Thyroid gland (tissue), 4 donors: Measurements from ENCODE around the gene PRPF40A. TPM values are rescaled to one million over a fixed set of nuclear protein-coding genes. Genes with fewer than 3 reads are reported as not detected.
"Not testable (repeated sequence)": the region's sequence is repeated elsewhere in the genome, so short reads cannot be mapped to it uniquely, and the experiment has no call there.

Experiments
- DNase-seq, 2 donors: peaks; one replicate each; pipeline ENCODE4 v3.0.0-alpha.2; 2019
- H3K27ac ChIP-seq, 3 donors: fragments of 200-600 bp; sonication (generic); 1 replicate in 2 of 3; 2 replicates in 1 of 3; pipeline ENCODE4 v1.5.1; 2016 to 2019; ENCODE audit warnings: mild to moderate bottlenecking in 1 of 3, moderate library complexity in 1 of 3
- H3K27me3 ChIP-seq: fragments of 200-600 bp; sonication (generic); one replicate; pipeline ENCODE4 v1.5.1; 2019
- H3K36me3 ChIP-seq, 2 donors: fragments of 200-600 bp; sonication (generic); one replicate each; pipeline ENCODE4 v1.5.1; 2016 to 2019
- H3K4me1 ChIP-seq, 2 donors: fragments of 200-600 bp; sonication (generic); one replicate each; pipeline ENCODE4 v1.5.1; 2017 to 2019
- H3K4me3 ChIP-seq, 3 donors: fragments of 200-600 bp; sonication (generic); replicated peaks in 1 of 3; 1 replicate in 2 of 3; 2 replicates in 1 of 3; pipeline ENCODE4 v1.5.1; 2016; ENCODE audit warnings: mild to moderate bottlenecking in 1 of 3
- H3K9me3 ChIP-seq: fragments of 200-600 bp; sonication (generic); one replicate; pipeline ENCODE4 v1.5.1; 2017
- CTCF ChIP-seq, 6 experiments: fragments of 200-600 bp in 3 of 6; fragments of 450-650 bp in 3 of 6; sonication (generic) in 3 of 6; IDR thresholded peaks; one replicate each; pipeline ENCODE4 v1.5.1; 2016 to 2019; ENCODE audit warnings: antibody characterized with exemption in 6 of 6, mild to moderate bottlenecking in 2 of 6, inconsistent platforms in 1 of 6, moderate library complexity in 1 of 6
- POLR2A ChIP-seq, 2 donors: fragments of 450-650 bp; IDR thresholded peaks; one replicate each; pipeline ENCODE4 v1.6.1; 2017; ENCODE audit warnings: antibody characterized with exemption in 2 of 2, mild to moderate bottlenecking in 2 of 2, moderate library complexity in 1 of 2
- WGBS, 2 donors: methylation state at CpG; one replicate each; pipeline ENCODE4 v1.1.5; 2017; 5-methylcytosine and 5-hydroxymethylcytosine counted together
- intact Hi-C: fragments of 100-400 bp; cut with DNase I; formaldehyde crosslinking; loops from one replicate; pipeline ENCODE4 v1.15.1; 2023
- total RNA-seq, 4 donors: library from RNA; depleted of rRNA; stranded (reverse); fragments of >200 nt; gene quantifications; one replicate each; pipeline ENCODE4 v1.2.3, GENCODE V29; 2016

The PRPF40A gene
- total RNA-seq, 4 donors from 2014 or later, result 86.8 to 147 (median 102) TPM

GRCh38 chr2:152761214-152761613, 44.0 kb upstream of the PRPF40A start:
- peaks cover 0 to 5% of the 10 kb centered on the region in 2 donors for H3K36me3 ChIP-seq
- no peaks in the 10 kb centered on the region for H3K4me1 ChIP-seq
- H3K27ac ChIP-seq, result no peak overlapping the region
- H3K27me3 ChIP-seq, result no peaks in the 10 kb centered on the region
- WGBS, 2 donors, result 90 to 91% methylated on average over 4 of the region's 4 CpGs
- no peaks in the 10 kb centered on the region for H3K9me3 ChIP-seq
- intact Hi-C loops, result no loop called here
- TF ChIP-seq POLR2A (IDR thresholded peaks at IDR 0.05) (no peak), CTCF (IDR thresholded peaks at IDR 0.05) (no peak)
- H3K4me3 ChIP-seq, result no peak overlapping the region
- no peak for DNase-seq

GRCh38 chr2:152759290-152760072, 42.2 kb upstream of the PRPF40A start:
- DNase-seq, result no peak
- WGBS, 2 donors, result 94 to 95% methylated on average over 6 of the region's 6 CpGs
- Histone ChIP-seq H3K4me3 (no peak overlapping the region), H3K27ac (no peak overlapping the region), H3K9me3 (no peaks in the 10 kb centered on the region), H3K27me3 (no peaks in the 10 kb centered on the region), H3K36me3 (peaks cover 0 to 5% of the 10 kb centered on the region in 2 donors), H3K4me1 (no peaks in the 10 kb centered on the region)
- TF ChIP-seq POLR2A (IDR thresholded peaks at IDR 0.05) (no peak), CTCF (IDR thresholded peaks at IDR 0.05) (no peak)
- intact Hi-C loops, result no loop called here

DNA sequence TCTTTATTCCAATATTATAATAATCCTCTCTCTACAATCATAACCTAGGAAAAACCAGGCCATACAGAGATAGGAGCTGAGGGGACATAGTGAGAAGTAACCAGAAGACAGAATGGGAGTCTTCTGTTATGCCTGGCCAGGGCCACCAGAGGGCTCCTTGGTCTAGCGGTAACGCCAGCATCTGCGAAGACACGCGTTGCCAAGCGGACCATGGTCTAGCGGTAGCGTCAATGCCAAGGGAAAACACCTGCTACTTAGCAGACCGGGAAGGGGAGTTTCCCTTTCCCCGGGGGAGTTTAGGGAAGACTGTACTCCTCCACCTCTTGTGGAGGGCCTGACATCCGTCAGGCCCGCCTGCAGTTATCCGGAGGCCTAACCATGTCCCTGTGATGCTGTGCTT, 37.8 kb upstream of the PRPF40A start:
- 88 to 91% methylated on average over 13 of the region's 13 CpGs for WGBS, 2 donors
- intact Hi-C loops, result no loop called here
- no peak for TF ChIP-seq POLR2A (IDR thresholded peaks at IDR 0.05)
- TF ChIP-seq CTCF (IDR thresholded peaks at IDR 0.05), result peak in 2 of 6 experiments; percentile 16 to 22
- DNase-seq, result peak; percentile 11 to 21
- H3K36me3 ChIP-seq, result peaks cover 0 to 3% of the 10 kb centered on the region in 2 donors
- H3K4me3 ChIP-seq, result no peak overlapping the region
- no peaks in the 10 kb centered on the region for H3K4me1 ChIP-seq
- H3K27ac ChIP-seq, result no peak overlapping the region
- no peaks in the 10 kb centered on the region for H3K27me3 ChIP-seq
- no peaks in the 10 kb centered on the region for H3K9me3 ChIP-seq

DNA sequence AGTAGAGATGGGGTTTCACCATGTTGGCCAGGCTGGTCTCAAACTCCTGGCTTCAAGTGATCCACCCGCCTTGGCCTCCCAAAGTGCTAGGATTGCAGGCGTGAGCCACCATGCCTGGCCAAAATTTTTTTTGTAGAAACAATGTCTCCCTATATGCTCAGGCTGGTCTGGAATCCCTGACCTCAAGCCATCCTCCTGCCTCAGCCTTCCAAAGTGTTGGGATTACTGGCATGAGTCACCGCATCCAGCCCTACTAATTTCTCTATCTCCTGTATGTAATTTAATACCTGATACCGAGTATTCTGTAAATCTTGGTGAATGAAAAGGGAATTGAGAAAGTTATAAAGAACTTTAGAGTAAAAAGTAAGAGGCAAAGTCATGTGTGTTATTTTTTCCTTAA, 30.5 kb upstream of the PRPF40A start:
- H3K36me3 ChIP-seq, H3K27ac ChIP-seq, DNase-seq, H3K4me3 ChIP-seq, H3K4me1 ChIP-seq, H3K27me3 ChIP-seq, H3K9me3 ChIP-seq, intact Hi-C loops: not testable (repeated sequence)
- 88 to 95% methylated on average over 4 of the region's 4 CpGs for WGBS, 2 donors

DNA sequence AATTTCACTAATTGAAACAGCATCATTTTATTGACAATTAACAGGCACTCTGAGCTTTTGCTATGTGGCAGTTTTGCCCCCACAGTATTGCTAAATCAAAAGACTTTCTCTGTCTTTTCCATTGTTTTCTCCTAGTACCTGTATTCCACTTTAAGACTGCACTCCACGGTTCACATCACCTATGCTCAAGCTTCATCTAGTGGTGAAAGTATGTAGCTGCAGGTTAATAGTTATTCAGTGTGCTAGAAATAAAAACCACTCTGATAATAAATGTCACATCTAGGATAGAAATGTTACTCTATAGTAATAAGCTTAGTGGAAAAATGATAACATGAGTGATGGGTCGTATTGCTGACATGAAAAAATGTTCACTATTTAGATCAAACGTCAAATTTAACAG, 25.7 kb upstream of the PRPF40A start:
- TF ChIP-seq CTCF (IDR thresholded peaks at IDR 0.05) (peak in 5 of 6 experiments; percentile 37 to 64 (median 46)), POLR2A (IDR thresholded peaks at IDR 0.05) (no peak)
- Histone ChIP-seq H3K36me3 (no peaks in the 10 kb centered on the region), H3K27ac (no peak overlapping the region), H3K4me1 (no peaks in the 10 kb centered on the region), H3K4me3 (no peak overlapping the region), H3K27me3 (no peaks in the 10 kb centered on the region), H3K9me3 (no peaks in the 10 kb centered on the region)
- 66 to 69% methylated on average over 3 of the region's 3 CpGs for WGBS, 2 donors
- DNase-seq, result no peak
- intact Hi-C loops, result no loop called here
